Glutamatergic neuron (in vitro differentiated cells): ENCODE data around the gene TANGO6. TPM values are rescaled to one million over a fixed set of nuclear protein-coding genes. Genes with fewer than 3 reads are reported as not detected.

Source experiments
- DNase-seq: peaks from one replicate; pipeline ENCODE4 v3.0.0; 2022
- H3K27ac Mint-ChIP-seq: one replicate; pipeline ENCODE4 v1.8.0; 2020; ENCODE audit warnings: mild to moderate bottlenecking, mixed read lengths, inconsistent platforms; ENCODE audit not compliant: unreplicated experiment
- H3K27me3 Mint-ChIP-seq: one replicate; pipeline ENCODE4 v1.8.0; 2020; ENCODE audit warnings: mild to moderate bottlenecking, moderate library complexity, mixed read lengths, inconsistent platforms; ENCODE audit not compliant: unreplicated experiment
- H3K36me3 Mint-ChIP-seq: one replicate; pipeline ENCODE4 v1.8.0; 2020; ENCODE audit warnings: mild to moderate bottlenecking, mixed read lengths, inconsistent platforms; ENCODE audit not compliant: unreplicated experiment
- H3K4me1 Mint-ChIP-seq: one replicate; pipeline ENCODE4 v1.8.0; 2020; ENCODE audit warnings: mild to moderate bottlenecking, low read depth, mixed read lengths, inconsistent platforms; ENCODE audit not compliant: unreplicated experiment
- H3K4me3 Mint-ChIP-seq: one replicate; pipeline ENCODE4 v1.8.0; 2020; ENCODE audit warnings: mild to moderate bottlenecking, mixed read lengths, inconsistent platforms; ENCODE audit not compliant: unreplicated experiment
- H3K9me3 Mint-ChIP-seq: one replicate; pipeline ENCODE4 v1.8.0; 2020; ENCODE audit warnings: mild to moderate bottlenecking, moderate library complexity, mixed read lengths, inconsistent platforms; ENCODE audit not compliant: unreplicated experiment
- CTCF ChIP-seq: fragments of 200-600 bp; sonication (generic); IDR thresholded peaks from one replicate; pipeline ENCODE4 v1.5.0; 2021; ENCODE audit not compliant: partially characterized antibody, unreplicated experiment
- total RNA-seq: library from RNA; stranded (reverse); fragmentation: NEBNext Ultra II Directional; extraction: Animal tissue kit (Norgen Biotek cat#: 25700); gene quantifications from one replicate; pipeline ENCODE4 v1.2.1, GENCODE V29; 2021; ENCODE audit not compliant: unreplicated experiment

Gene TANGO6
- total RNA-seq, 1 donor from 2014 or later: 16.1 TPM

GRCh38 chr16:69012906-69013305, 169.6 kb downstream of the TANGO6 start:
- Mint-ChIP-seq H3K27ac (no peak overlapping the region), H3K36me3 (no peaks in the 10 kb centered on the region), H3K4me1 (no peaks in the 10 kb centered on the region), H3K27me3 (no peaks in the 10 kb centered on the region), H3K9me3 (no peaks in the 10 kb centered on the region), H3K4me3 (no peak overlapping the region)
- no peak for DNase-seq
- no peak for TF ChIP-seq CTCF

GRCh38 chr16:69013991-69014390, 170.7 kb downstream of the TANGO6 start:
- H3K27me3 Mint-ChIP-seq: no peaks in the 10 kb centered on the region
- no peak for DNase-seq
- TF ChIP-seq CTCF: no peak
- no peaks in the 10 kb centered on the region for H3K36me3 Mint-ChIP-seq
- H3K27ac Mint-ChIP-seq: no peak overlapping the region
- H3K4me1 Mint-ChIP-seq: no peaks in the 10 kb centered on the region
- H3K9me3 Mint-ChIP-seq: no peaks in the 10 kb centered on the region
- no peak overlapping the region for H3K4me3 Mint-ChIP-seq

GRCh38 chr16:69014811-69015210, 171.5 kb downstream of the TANGO6 start:
- Mint-ChIP-seq H3K27ac (no peak overlapping the region), H3K4me3 (no peak overlapping the region), H3K27me3 (no peaks in the 10 kb centered on the region), H3K4me1 (no peaks in the 10 kb centered on the region), H3K36me3 (no peaks in the 10 kb centered on the region), H3K9me3 (no peaks in the 10 kb centered on the region)
- TF ChIP-seq CTCF: no peak
- no peak for DNase-seq

DNA sequence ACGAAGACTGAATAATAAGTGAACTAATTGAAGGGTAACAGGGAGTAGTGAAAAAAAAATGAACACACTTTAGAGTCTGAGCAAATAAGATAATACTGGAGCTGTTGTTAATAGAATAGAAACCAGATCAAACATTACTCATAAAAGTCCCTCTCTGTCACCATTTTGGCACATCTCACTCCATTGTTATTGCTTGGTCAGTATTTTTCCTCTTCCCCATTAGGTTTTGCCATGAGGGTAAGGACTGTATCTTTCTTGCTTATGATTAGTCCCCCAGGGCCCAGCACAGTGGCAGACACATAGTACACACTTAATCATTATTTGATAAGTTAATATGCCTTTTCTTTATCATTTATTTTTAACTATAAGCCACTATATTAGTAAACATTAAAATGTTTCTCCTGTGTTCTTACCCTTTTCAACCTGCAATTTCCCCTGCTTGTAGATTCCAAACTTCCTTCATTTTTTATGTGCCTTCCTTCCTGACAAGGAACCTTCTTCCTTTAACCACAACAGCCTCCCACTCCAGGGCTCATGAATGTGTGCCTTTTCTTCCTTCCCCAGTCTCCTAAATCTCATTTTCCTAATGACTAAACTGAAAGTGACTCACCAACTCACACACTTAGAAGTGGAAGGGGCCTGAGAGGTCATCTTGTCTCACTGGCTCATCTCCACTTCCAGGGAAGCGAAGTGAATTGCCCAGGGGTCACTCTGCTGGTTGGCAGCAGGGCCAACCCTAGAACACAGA, 173.9 kb downstream of the TANGO6 start:
- Mint-ChIP-seq H3K9me3 (no peaks in the 10 kb centered on the region), H3K27ac (no peak overlapping the region), H3K36me3 (no peaks in the 10 kb centered on the region), H3K27me3 (no peaks in the 10 kb centered on the region), H3K4me3 (no peak overlapping the region), H3K4me1 (no peaks in the 10 kb centered on the region)
- no peak for DNase-seq
- TF ChIP-seq CTCF: no peak

GRCh38 chr16:69019811-69020210, 176.5 kb downstream of the TANGO6 start:
- DNase-seq: no peak
- H3K27ac Mint-ChIP-seq: no peak overlapping the region
- no peaks in the 10 kb centered on the region for H3K36me3 Mint-ChIP-seq
- no peaks in the 10 kb centered on the region for H3K4me1 Mint-ChIP-seq
- H3K9me3 Mint-ChIP-seq: no peaks in the 10 kb centered on the region
- no peaks in the 10 kb centered on the region for H3K27me3 Mint-ChIP-seq
- no peak for TF ChIP-seq CTCF
- no peak overlapping the region for H3K4me3 Mint-ChIP-seq
